CD4-positive, alpha-beta memory T cell (primary cell): Measurements from ENCODE around the gene CPXM2. TPM values are rescaled to one million over a fixed set of nuclear protein-coding genes. Genes with fewer than 3 reads are reported as not detected.

Experiments
- CTCF ChIA-PET: fragments of 350-600 bp; sonication (Branson Sonifier 250); formaldehyde crosslinking; loops from one replicate; lab custom pipeline; 2021; ENCODE audit warnings: inconsistent platforms; ENCODE audit not compliant: partially characterized antibody; lab: Charles Lee
- POLR2A ChIA-PET: fragments of 350-600 bp; sonication (Branson Sonifier 250); formaldehyde crosslinking; loops from one replicate; lab custom pipeline; 2021; ENCODE audit not compliant: partially characterized antibody; lab: Charles Lee
- DNase-seq, 5 donors: peaks; one replicate each; pipeline versions ENCODE4 v3.0.0 to v3.0.0-alpha.2; 2020 to 2022; ENCODE audit warnings: mixed read lengths in 1 of 5
- H3K27ac ChIP-seq: one replicate; pipeline ENCODE4 v1.7.0; 2013; ENCODE audit warnings: low read depth, low read length
- H3K27me3 ChIP-seq: 2 replicates; pipeline ENCODE4 v1.7.0; 2013; ENCODE audit warnings: mild to moderate bottlenecking, low read length, moderate library complexity; ENCODE audit not compliant: insufficient read depth
- H3K36me3 ChIP-seq: 2 replicates; pipeline ENCODE4 v1.7.0; 2013; ENCODE audit warnings: mild to moderate bottlenecking, low read length, moderate library complexity; ENCODE audit not compliant: insufficient read depth
- H3K4me1 ChIP-seq: 2 replicates; pipeline ENCODE4 v1.7.0; 2013; ENCODE audit warnings: mild to moderate bottlenecking, low read length, moderate library complexity; ENCODE audit not compliant: insufficient read depth
- H3K4me3 ChIP-seq, 2 donors: one replicate each; pipeline ENCODE4 v1.7.0; 2013; ENCODE audit warnings: low read length in 2 of 2, mild to moderate bottlenecking in 1 of 2
- H3K9me3 ChIP-seq, 2 donors: one replicate each; pipeline ENCODE4 v1.7.0; 2013; ENCODE audit warnings: low read length in 2 of 2, control low read depth in 1 of 2; ENCODE audit not compliant: control insufficient read depth in 1 of 2
- H3K27ac Mint-ChIP-seq, 7 donors: one replicate each; pipeline ENCODE4 v1.8.0; 2020 to 2021; ENCODE audit warnings: mixed read lengths in 7 of 7, mild to moderate bottlenecking in 6 of 7, inconsistent platforms in 3 of 7, moderate library complexity in 3 of 7
- H3K27me3 Mint-ChIP-seq, 2 donors: one replicate each; pipeline ENCODE4 v1.8.0; 2020 to 2021; ENCODE audit warnings: mixed read lengths in 2 of 2
- H3K36me3 Mint-ChIP-seq, 2 donors: one replicate each; pipeline ENCODE4 v1.8.0; 2020 to 2021; ENCODE audit warnings: mixed read lengths in 2 of 2, inconsistent platforms in 1 of 2, mild to moderate bottlenecking in 1 of 2
- H3K4me1 Mint-ChIP-seq, 4 donors: one replicate each; pipeline ENCODE4 v1.8.0; 2020 to 2021; ENCODE audit warnings: mixed read lengths in 4 of 4, mild to moderate bottlenecking in 1 of 4
- H3K4me3 Mint-ChIP-seq, 8 donors: one replicate each; pipeline ENCODE4 v1.8.0; 2020 to 2021; ENCODE audit warnings: mixed read lengths in 8 of 8, mild to moderate bottlenecking in 7 of 8, moderate library complexity in 6 of 8, inconsistent platforms in 3 of 8
- H3K9me3 Mint-ChIP-seq, 8 donors: one replicate each; pipeline ENCODE4 v1.8.0; 2020 to 2021; ENCODE audit warnings: mixed read lengths in 8 of 8, mild to moderate bottlenecking in 5 of 8, inconsistent platforms in 3 of 8, moderate library complexity in 1 of 8
- intact Hi-C: fragments of 100-400 bp; cut with micrococcal nuclease; formaldehyde crosslinking; loops from one replicate; pipeline ENCODE4 v1.15.1; 2023
- polyA plus RNA-seq, 2 donors: library from polyadenylated mRNA; unstranded; fragments of 300-500 nt; fragmentation: Illumina TruSeq; gene quantifications; one replicate each; pipeline ENCODE4 v1.2.3, GENCODE V29; 2021
- total RNA-seq, 2 experiments: library from RNA; stranded (reverse); gene quantifications; one replicate each; pipeline ENCODE4 v1.2.3, GENCODE V29; 2021

The CPXM2 gene
- total and polyA plus RNA-seq, 4 experiments from 2014 or later = not detected

DNA sequence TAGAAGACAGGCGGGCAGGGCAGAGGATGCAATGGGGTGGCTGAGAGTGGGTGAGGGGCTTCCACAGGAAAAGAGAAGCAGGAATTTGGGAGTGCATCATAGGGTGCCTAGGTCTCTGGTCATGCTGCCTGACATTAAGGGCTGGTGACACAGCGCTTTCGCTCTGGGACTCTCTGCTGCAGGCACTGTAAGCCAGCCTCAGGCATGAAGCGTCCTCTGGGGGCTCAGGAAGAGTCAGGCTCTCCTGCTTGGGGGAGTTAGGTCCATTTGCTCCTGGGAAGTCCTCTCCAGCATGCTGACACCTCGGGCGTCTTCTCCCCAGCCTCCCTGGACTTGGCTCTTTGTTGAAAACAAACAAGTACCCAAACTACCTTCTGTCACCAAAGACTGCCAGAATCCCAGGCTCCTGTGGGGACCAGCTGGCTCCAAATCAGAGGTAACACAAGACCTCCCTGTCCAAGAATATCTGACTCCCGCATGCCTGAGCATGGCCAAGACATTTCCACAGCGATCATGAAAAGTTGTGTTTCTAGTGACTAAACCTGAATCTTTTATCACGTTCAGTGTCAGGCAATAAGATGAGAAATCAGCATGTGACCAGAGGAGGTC, 170.1 kb downstream of the CPXM2 start:
- no peak overlapping the region for H3K27ac Mint-ChIP-seq
- DNase-seq = no peak
- no peaks in the 10 kb centered on the region for H3K36me3 Mint-ChIP-seq
- peaks cover 1 to 3% of the 10 kb centered on the region in 2 donors for H3K27me3 Mint-ChIP-seq
- no peaks in the 10 kb centered on the region for H3K4me1 Mint-ChIP-seq
- H3K4me3 Mint-ChIP-seq = no peak overlapping the region
- Histone ChIP-seq H3K36me3 (no peaks in the 10 kb centered on the region), H3K4me1 (no peaks in the 10 kb centered on the region), H3K27me3 (no peaks in the 10 kb centered on the region), H3K4me3 (no peak overlapping the region), H3K27ac (no peak overlapping the region), H3K9me3 (no peaks in the 10 kb centered on the region)
- intact Hi-C loops = no loop called here
- H3K9me3 Mint-ChIP-seq = peaks cover 0 to 6% (median 3%) of the 10 kb centered on the region in 8 donors
- ChIA-PET CTCF (no interaction called here), POLR2A (no interaction called here)

DNA sequence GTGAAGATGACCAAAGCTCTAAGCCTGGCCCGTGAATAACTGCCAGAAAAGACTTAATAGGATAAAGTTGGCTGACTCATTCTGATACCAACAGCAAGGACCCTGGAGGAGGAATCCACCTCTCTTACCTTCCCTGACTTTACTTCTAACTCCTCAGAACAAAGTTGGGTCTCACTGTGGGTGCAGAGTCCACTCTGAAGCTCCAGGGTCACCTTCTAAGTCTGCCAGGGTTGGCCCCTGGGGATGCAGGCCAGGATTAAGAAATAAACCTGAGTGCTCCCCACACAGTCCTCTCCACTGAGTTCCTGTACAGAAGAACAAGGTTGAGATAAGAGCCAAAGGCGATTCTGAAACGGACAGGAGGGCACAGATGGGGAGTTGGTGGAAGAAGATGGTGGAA, 171.1 kb downstream of the CPXM2 start:
- Histone ChIP-seq H3K36me3 (no peaks in the 10 kb centered on the region), H3K4me3 (no peak overlapping the region), H3K9me3 (no peaks in the 10 kb centered on the region), H3K27me3 (no peaks in the 10 kb centered on the region), H3K4me1 (no peaks in the 10 kb centered on the region), H3K27ac (no peak overlapping the region)
- CTCF ChIA-PET = no interaction called here
- Mint-ChIP-seq H3K36me3 (no peaks in the 10 kb centered on the region), H3K9me3 (peaks cover 0 to 9% (median 3%) of the 10 kb centered on the region in 8 donors), H3K27me3 (peaks cover 4 to 5% of the 10 kb centered on the region in 2 donors), H3K27ac (no peak overlapping the region), H3K4me1 (no peaks in the 10 kb centered on the region), H3K4me3 (no peak overlapping the region)
- intact Hi-C loops = no loop called here
- DNase-seq = no peak
- POLR2A ChIA-PET = no interaction called here

DNA sequence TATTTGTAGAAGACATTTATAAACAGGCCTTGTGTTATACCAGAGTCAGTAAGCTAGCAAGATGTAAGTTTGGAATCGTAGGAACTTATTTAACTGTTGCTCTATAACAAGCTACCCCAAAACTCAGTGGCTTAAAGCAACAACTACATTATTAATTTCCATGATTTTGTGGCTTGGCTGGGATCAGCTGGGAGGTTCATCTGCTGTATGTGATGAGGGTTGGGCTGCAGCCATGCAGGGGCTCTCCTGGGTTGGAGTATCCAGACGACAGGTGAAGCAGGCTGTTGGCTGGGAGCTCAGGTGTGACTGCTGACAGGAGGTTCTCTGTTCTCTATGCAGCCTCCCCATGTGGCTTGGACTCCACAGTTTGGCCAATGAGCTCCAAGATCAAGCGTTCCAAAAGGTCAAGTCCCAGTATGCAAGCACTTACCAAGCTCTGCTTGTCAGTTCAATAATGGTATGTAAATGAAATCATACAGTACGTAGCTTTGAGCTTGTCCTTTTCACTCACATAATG, 173.0 kb downstream of the CPXM2 start:
- H3K36me3 ChIP-seq = no peaks in the 10 kb centered on the region
- Mint-ChIP-seq H3K9me3 (peaks cover 0 to 9% (median 3%) of the 10 kb centered on the region in 8 donors), H3K27me3 (peaks cover 4% of the 10 kb centered on the region in 2 donors), H3K27ac (no peak overlapping the region), H3K4me1 (no peaks in the 10 kb centered on the region), H3K4me3 (no peak overlapping the region), H3K36me3 (no peaks in the 10 kb centered on the region)
- no peaks in the 10 kb centered on the region for H3K9me3 ChIP-seq
- POLR2A ChIA-PET = no interaction called here
- intact Hi-C loops = no loop called here
- no peaks in the 10 kb centered on the region for H3K27me3 ChIP-seq
- H3K27ac ChIP-seq = no peak overlapping the region
- H3K4me3 ChIP-seq = no peak overlapping the region
- DNase-seq = no peak
- CTCF ChIA-PET = no interaction called here
- no peaks in the 10 kb centered on the region for H3K4me1 ChIP-seq

DNA sequence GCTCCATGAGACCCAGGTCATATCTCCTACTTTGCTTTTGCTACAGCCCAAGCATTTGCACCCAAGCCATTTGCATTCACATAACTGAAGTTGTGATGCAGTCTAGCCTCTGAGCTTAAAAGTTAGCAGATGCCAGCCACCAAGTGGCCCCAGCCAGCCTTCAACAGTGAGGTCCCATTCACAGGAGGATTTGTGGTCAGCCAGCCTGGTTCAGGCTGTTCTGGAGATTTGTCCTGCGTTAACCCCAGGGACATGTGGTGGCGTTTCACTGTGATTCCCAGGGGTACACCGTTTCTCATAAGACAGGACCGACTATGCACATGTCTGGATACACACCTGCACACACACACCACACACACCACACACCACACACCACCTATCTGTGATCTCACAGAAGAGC, 174.3 kb downstream of the CPXM2 start:
- POLR2A ChIA-PET = no interaction called here
- DNase-seq = no peak
- Mint-ChIP-seq H3K9me3 (peaks cover 0 to 9% (median 3%) of the 10 kb centered on the region in 8 donors), H3K27me3 (peaks cover 4% of the 10 kb centered on the region in 2 donors), H3K36me3 (no peaks in the 10 kb centered on the region), H3K27ac (no peak overlapping the region), H3K4me1 (no peaks in the 10 kb centered on the region), H3K4me3 (no peak overlapping the region)
- CTCF ChIA-PET = no interaction called here
- no peaks in the 10 kb centered on the region for H3K27me3 ChIP-seq
- no peaks in the 10 kb centered on the region for H3K4me1 ChIP-seq
- no peak overlapping the region for H3K4me3 ChIP-seq
- H3K27ac ChIP-seq = no peak overlapping the region
- H3K36me3 ChIP-seq = no peaks in the 10 kb centered on the region
- intact Hi-C loops = no loop called here
- H3K9me3 ChIP-seq = no peaks in the 10 kb centered on the region

DNA sequence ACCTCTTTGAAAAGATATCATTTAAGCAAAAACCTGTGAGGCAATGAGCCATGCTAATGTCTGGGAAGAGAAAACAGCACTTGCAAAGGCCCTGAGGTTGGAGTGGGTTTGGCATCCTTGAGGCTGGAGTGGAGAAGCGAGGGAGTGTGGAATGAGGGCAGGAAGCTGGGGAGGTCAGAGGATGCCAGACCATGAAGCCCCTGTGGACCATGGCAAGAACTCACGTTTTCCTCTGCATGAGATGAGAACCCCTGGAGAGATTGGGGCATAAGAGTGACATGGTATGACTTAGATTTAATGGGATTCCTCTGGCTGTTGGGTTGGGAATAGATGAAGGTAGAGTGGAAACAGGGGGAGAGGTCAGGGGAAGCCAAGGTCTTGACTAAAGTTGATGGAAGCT, 176.1 kb downstream of the CPXM2 start:
- Histone ChIP-seq H3K4me1 (no peaks in the 10 kb centered on the region), H3K27me3 (no peaks in the 10 kb centered on the region), H3K4me3 (no peak overlapping the region), H3K27ac (no peak overlapping the region), H3K9me3 (no peaks in the 10 kb centered on the region), H3K36me3 (no peaks in the 10 kb centered on the region)
- CTCF ChIA-PET = no interaction called here
- Mint-ChIP-seq H3K27me3 (peaks cover 2 to 3% of the 10 kb centered on the region in 2 donors), H3K36me3 (no peaks in the 10 kb centered on the region), H3K4me3 (no peak overlapping the region), H3K27ac (no peak overlapping the region), H3K4me1 (no peaks in the 10 kb centered on the region), H3K9me3 (peaks cover 0 to 6% (median 3%) of the 10 kb centered on the region in 8 donors)
- POLR2A ChIA-PET = interaction anchor here (1.1 kb wide), 1 partner anchor 36 kb away, joined by 3 read pairs; no protein-coding TSS in a partner anchor
- DNase-seq = no peak
- intact Hi-C loops = no loop called here

DNA sequence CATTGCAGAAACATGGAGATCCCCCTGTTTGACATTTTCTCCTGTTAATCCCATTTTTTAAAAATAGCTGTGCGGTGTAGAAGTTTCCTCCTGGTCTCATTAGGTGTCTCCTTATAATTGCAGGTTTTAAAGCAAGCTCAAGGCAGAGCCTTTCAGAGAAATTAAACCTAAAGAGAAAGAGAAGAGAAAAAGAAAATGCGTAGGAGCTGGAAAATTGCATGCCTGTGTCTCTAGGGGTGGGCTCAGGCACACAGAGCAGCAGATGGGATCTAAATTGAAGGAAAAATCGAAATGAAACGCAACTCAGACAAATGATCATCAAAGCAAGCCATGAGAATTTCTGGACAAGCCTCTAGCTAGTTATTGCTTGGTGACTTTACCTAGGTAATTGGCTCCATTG, 185.4 kb downstream of the CPXM2 start:
- Histone ChIP-seq H3K4me1 (no peaks in the 10 kb centered on the region), H3K27me3 (no peaks in the 10 kb centered on the region), H3K4me3 (no peak overlapping the region), H3K27ac (no peak overlapping the region), H3K36me3 (no peaks in the 10 kb centered on the region), H3K9me3 (no peaks in the 10 kb centered on the region)
- Mint-ChIP-seq H3K27me3 (peaks cover 2 to 4% of the 10 kb centered on the region in 2 donors), H3K9me3 (no peaks in the 10 kb centered on the region), H3K27ac (no peak overlapping the region), H3K36me3 (no peaks in the 10 kb centered on the region), H3K4me3 (no peak overlapping the region), H3K4me1 (no peaks in the 10 kb centered on the region)
- ChIA-PET POLR2A (no interaction called here), CTCF (no interaction called here)
- intact Hi-C loops = no loop called here
- no peak for DNase-seq

DNA sequence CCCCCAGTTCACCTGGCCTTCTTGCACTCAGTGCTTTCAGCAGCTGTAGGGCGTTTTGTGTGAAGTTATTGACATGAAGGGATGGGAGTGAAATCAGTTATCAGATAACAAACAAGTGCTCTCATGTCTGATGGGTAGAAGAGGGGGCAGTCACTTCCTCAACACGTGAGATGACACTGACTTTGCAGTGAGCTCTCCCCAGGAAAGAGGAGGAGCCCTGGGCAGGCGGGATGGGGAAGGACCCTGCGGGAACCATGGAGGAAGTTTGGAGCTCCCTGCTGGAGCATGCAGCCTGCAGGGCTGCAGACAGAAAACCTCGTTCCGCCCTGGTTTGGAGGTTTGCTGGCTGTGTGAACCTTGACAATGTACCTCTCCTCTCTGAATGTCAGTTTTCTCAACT, 186.8 kb downstream of the CPXM2 start:
- Histone ChIP-seq H3K27ac (no peak overlapping the region), H3K36me3 (no peaks in the 10 kb centered on the region), H3K27me3 (no peaks in the 10 kb centered on the region), H3K9me3 (no peaks in the 10 kb centered on the region), H3K4me1 (no peaks in the 10 kb centered on the region), H3K4me3 (no peak overlapping the region)
- CTCF ChIA-PET = no interaction called here
- DNase-seq = no peak
- Mint-ChIP-seq H3K36me3 (no peaks in the 10 kb centered on the region), H3K27me3 (peaks cover 2 to 4% of the 10 kb centered on the region in 2 donors), H3K4me3 (no peak overlapping the region), H3K27ac (no peak overlapping the region), H3K9me3 (no peaks in the 10 kb centered on the region), H3K4me1 (no peaks in the 10 kb centered on the region)
- intact Hi-C loops = no loop called here
- POLR2A ChIA-PET = no interaction called here
